IMR-90 (cell line): ENCODE data around the gene KCNQ5. TPM values are rescaled to one million over a fixed set of nuclear protein-coding genes. Genes with fewer than 3 reads are reported as not detected.

Experiments
- ATAC-seq: fragments of 200-7000 bp; cut with Tn5 transposase; 2 replicates; pipeline ENCODE4 v1.9.1; 2020; ENCODE audit warnings: low read depth, mild to moderate bottlenecking, moderate library complexity
- BruUV-seq: library from RNA; stranded (reverse); fragments of 400-500 nt; replicated peaks from 2 replicates; lab custom pipeline; 2021; lab: Mats Ljungman, UMichigan
- CTCF ChIA-PET: fragments of 300-600 bp; formaldehyde crosslinking; extraction: SDS; loops from one replicate; lab custom pipeline; 2021; ENCODE audit warnings: antibody characterized with exemption; lab: Yijun Ruan, JAX
- POLR2A ChIA-PET: fragments of 300-600 bp; sonication (Branson Sonifier 250); formaldehyde crosslinking; loops from one replicate; lab custom pipeline; 2022; ENCODE audit warnings: antibody characterized with exemption; ENCODE audit not compliant: unreplicated experiment; lab: Charles Lee
- DNase-seq: peaks from one replicate; pipeline ENCODE4 v3.0.0; 2013
- H2AFZ ChIP-seq: replicated peaks from 2 replicates; pipeline ENCODE3; 2013; ENCODE audit warnings: low read length, mild to moderate bottlenecking; ENCODE audit not compliant: poor library complexity
- H2AK5ac ChIP-seq: 2 replicates; pipeline ENCODE4 v1.6.1; 2013; ENCODE audit warnings: low read depth, low read length, inconsistent platforms
- H2AK9ac ChIP-seq: replicated peaks from 2 replicates; pipeline ENCODE3; 2013; ENCODE audit warnings: mild to moderate bottlenecking, low read depth, low read length, moderate library complexity; ENCODE audit not compliant: poor library complexity
- H2BK120ac ChIP-seq: 2 replicates; pipeline ENCODE4 v1.6.1; 2013; ENCODE audit warnings: low read depth, low read length, inconsistent platforms
- H2BK15ac ChIP-seq: 3 replicates; pipeline ENCODE4 v1.6.1; 2013; ENCODE audit warnings: low read depth, low read length, inconsistent platforms
- H2BK20ac ChIP-seq: 2 replicates; pipeline ENCODE4 v1.6.1; 2013; ENCODE audit warnings: low read depth, mild to moderate bottlenecking, inconsistent platforms, low read length, moderate library complexity
- H2BK5ac ChIP-seq: 2 replicates; pipeline ENCODE4 v1.6.1; 2013; ENCODE audit warnings: mild to moderate bottlenecking, low read depth, low read length, inconsistent platforms; ENCODE audit not compliant: poor library complexity, severe bottlenecking
- H3K14ac ChIP-seq: replicated peaks from 2 replicates; pipeline ENCODE4 v1.6.1; 2013; ENCODE audit warnings: low read depth, low read length, inconsistent platforms
- H3K18ac ChIP-seq: 2 replicates; pipeline ENCODE4 v1.6.1; 2013; ENCODE audit warnings: low read depth, low read length, control low read depth
- H3K23ac ChIP-seq: 2 replicates; pipeline ENCODE4 v1.6.1; 2013; ENCODE audit warnings: low read depth, low read length, inconsistent platforms
- H3K27ac ChIP-seq: 2 replicates; pipeline ENCODE4 v1.5.1; 2013; ENCODE audit warnings: mild to moderate bottlenecking, control low read depth, low read length; ENCODE audit not compliant: insufficient read depth
- H3K27me3 ChIP-seq: 2 replicates; pipeline ENCODE4 v1.6.1; 2013; ENCODE audit warnings: low read length; ENCODE audit not compliant: control insufficient read depth, insufficient read depth
- H3K36me3 ChIP-seq: 2 replicates; pipeline ENCODE4 v1.6.1; 2013; ENCODE audit warnings: low read length, mixed read lengths; ENCODE audit not compliant: control insufficient read depth, insufficient read depth
- H3K4ac ChIP-seq: 2 replicates; pipeline ENCODE4 v1.6.1; 2013; ENCODE audit warnings: low read depth, low read length, inconsistent platforms
- H3K4me1 ChIP-seq: 2 replicates; pipeline ENCODE4 v1.6.1; 2013; ENCODE audit warnings: low read length, mixed read lengths; ENCODE audit not compliant: control insufficient read depth, insufficient read depth
- H3K4me2 ChIP-seq: 2 replicates; pipeline ENCODE4 v1.6.1; 2013; ENCODE audit warnings: low read depth, mild to moderate bottlenecking, control low read depth, low read length, moderate library complexity
- H3K4me3 ChIP-seq: 2 replicates; pipeline ENCODE4 v1.5.1; 2013; ENCODE audit warnings: low read depth, mild to moderate bottlenecking, control low read depth, low read length, moderate library complexity; ENCODE audit not compliant: insufficient read depth
- H3K56ac ChIP-seq: 2 replicates; pipeline ENCODE4 v1.6.1; 2013; ENCODE audit warnings: low read length, inconsistent platforms; ENCODE audit not compliant: insufficient read depth; ENCODE audit errors: extremely low read depth
- H3K79me1 ChIP-seq, 2 experiments: 2 replicates each; pipeline ENCODE4 v1.6.1; 2013; ENCODE audit warnings: low read length in 2 of 2, inconsistent platforms in 1 of 2, low read depth in 1 of 2
- H3K9ac ChIP-seq: 2 replicates; pipeline ENCODE4 v1.6.1; 2013; ENCODE audit warnings: low read depth, low read length, control low read depth
- H3K9me1 ChIP-seq: 2 replicates; pipeline ENCODE4 v1.6.1; 2013; ENCODE audit warnings: low read length, inconsistent platforms; ENCODE audit not compliant: insufficient read depth
- H3K9me3 ChIP-seq: 2 replicates; pipeline ENCODE4 v1.6.1; 2013; ENCODE audit warnings: low read length; ENCODE audit not compliant: control insufficient read depth, insufficient read depth
- H4K20me1 ChIP-seq: 2 replicates; pipeline ENCODE4 v1.6.1; 2013; ENCODE audit warnings: low read length, inconsistent platforms; ENCODE audit not compliant: insufficient read depth
- H4K5ac ChIP-seq: 2 replicates; pipeline ENCODE4 v1.6.1; 2013; ENCODE audit warnings: mild to moderate bottlenecking, low read depth, low read length, control low read depth
- H4K8ac ChIP-seq, 2 experiments: 2 replicates each; pipeline ENCODE4 v1.6.1; 2013; ENCODE audit warnings: low read depth in 2 of 2, low read length in 2 of 2, control low read depth in 1 of 2, inconsistent platforms in 1 of 2
- H4K91ac ChIP-seq: 2 replicates; pipeline ENCODE4 v1.6.1; 2013; ENCODE audit warnings: low read depth, low read length, inconsistent platforms; ENCODE audit not compliant: insufficient read depth
- ELK1 ChIP-seq: fragments of 150-350 bp; IDR thresholded peaks from 2 replicates; pipeline ENCODE4 v1.6.1; 2016; ENCODE audit warnings: low read depth, mild to moderate bottlenecking, low read length, moderate library complexity, borderline replicate concordance
- FOS ChIP-seq: fragments of 150-350 bp; IDR thresholded peaks from 2 replicates; pipeline ENCODE4 v1.6.1; 2016; ENCODE audit warnings: low read depth, low read length
- POLR2A ChIP-seq: IDR thresholded peaks from 2 replicates; pipeline ENCODE4 v1.6.1; 2012; ENCODE audit warnings: mild to moderate bottlenecking, low read depth, low read length
- RAD21 ChIP-seq: IDR thresholded peaks from 2 replicates; pipeline ENCODE4 v1.6.1; 2012; ENCODE audit warnings: low read length, improper control_type of control experiment
- WGBS, 2 experiments: methylation state at CpG; one replicate each; pipeline versions ENCODE4 v1.1.5 to v1.1.7; 2013; ENCODE audit warnings: missing lambda C conversion rate in 2 of 2; ENCODE audit not compliant: insufficient read length in 1 of 2; ENCODE audit errors: extremely low coverage in 2 of 2; 5-methylcytosine and 5-hydroxymethylcytosine counted together
- dilution Hi-C: fragments of 300-500 bp; cut with HindIII; formaldehyde crosslinking; loops from one replicate; pipeline ENCODE4 v1.14.3; 2018; ENCODE audit warnings: low sequenced_read_pairs; ENCODE audit not compliant: unreplicated experiment
- in situ Hi-C: fragments of 300-500 bp; cut with MboI; formaldehyde crosslinking; loops from 3 replicates; pipeline ENCODE4 v1.14.3; 2019; ENCODE audit warnings: low sequenced_read_pairs, inconsistent platforms, mixed read lengths
- intact Hi-C: fragments of 100-400 bp; cut with micrococcal nuclease; formaldehyde crosslinking; loops from 2 replicates; pipeline ENCODE4 v1.10.0; 2022
- polyA plus RNA-seq, 3 experiments: library from polyadenylated mRNA; depleted of rRNA; stranded (reverse); fragments of >200 nt; gene quantifications; 2 replicates each; pipeline ENCODE4 v1.2.3, GENCODE V29; 2012; ENCODE audit warnings: low replicate concordance in 1 of 3
- total RNA-seq: library from RNA; depleted of rRNA; stranded (reverse); fragments of >200 nt; gene quantifications from 2 replicates; pipeline ENCODE4 v1.2.3, GENCODE V29; 2012

The KCNQ5 gene
- total and polyA plus RNA-seq, 2 of the 4 experiments (the other 2 are of a cell fraction), result 0.75 to 1.3 TPM

GRCh38 chr6:72715119-72715518 is 93.3 kb downstream of the KCNQ5 start:
- in situ Hi-C loops (no loop called here), dilution Hi-C loops (no loop called here)
- DNase-seq, result no peak

More at GRCh38 chr6:72715119-72715518, 93.3 kb downstream of the KCNQ5 start:
- no peak overlapping the region for H2BK20ac ChIP-seq
- intact Hi-C loops, result no loop called here
- no peak overlapping the region for H2AK5ac ChIP-seq
- no peak overlapping the region for H2AFZ ChIP-seq
- WGBS, 2 experiments, result 90% methylated on average over 2 of the region's 5 CpGs; no CpG with 5 or more reads in 1 of the 2 experiments
- no peak for ATAC-seq
- H2BK5ac ChIP-seq, result no peak overlapping the region
- no peak overlapping the region for H3K4ac ChIP-seq
- ChIA-PET CTCF (no interaction called here), POLR2A (no interaction called here)
- H3K4me2 ChIP-seq, result no peak overlapping the region
- H2BK120ac ChIP-seq, result no peak overlapping the region
- no peak overlapping the region for H3K14ac ChIP-seq
- H4K8ac ChIP-seq, result no peak overlapping the region
- H3K27me3 ChIP-seq, result no peaks in the 10 kb centered on the region
- BruUV-seq, result no TSS peak
- H2BK15ac ChIP-seq, result no peak overlapping the region
- no peak overlapping the region for H2AK9ac ChIP-seq
- no peaks in the 10 kb centered on the region for H3K9me3 ChIP-seq
- TF ChIP-seq ELK1, result no peak
- TF ChIP-seq POLR2A, result no peak
- no peak for TF ChIP-seq FOS
- TF ChIP-seq RAD21, result no peak
- H3K56ac ChIP-seq, result no peak overlapping the region
- no peak overlapping the region for H3K9ac ChIP-seq
- no peak overlapping the region for H4K5ac ChIP-seq
- no peaks in the 10 kb centered on the region for H4K20me1 ChIP-seq
- H3K27ac ChIP-seq, result no peak overlapping the region
- H3K79me1 ChIP-seq, result no peaks in the 10 kb centered on the region
- no peak overlapping the region for H4K91ac ChIP-seq
- no peaks in the 10 kb centered on the region for H3K4me1 ChIP-seq
- H3K36me3 ChIP-seq, result no peaks in the 10 kb centered on the region
- no peak overlapping the region for H3K23ac ChIP-seq
- H3K9me1 ChIP-seq, result no peaks in the 10 kb centered on the region
- no peak overlapping the region for H3K18ac ChIP-seq
- H3K4me3 ChIP-seq, result no peak overlapping the region
